ENCODE data around the gene TACC2. TPM values are rescaled to one million over a fixed set of nuclear protein-coding genes. Genes with fewer than 3 reads are reported as not detected.
"Not testable (repeated sequence)": the region's sequence is repeated elsewhere in the genome, so short reads cannot be mapped to it uniquely, and the experiment has no call there.

TACC2 gene
- total RNA-seq, 6 experiments from 2014 or later: 16.2 to 21.1 (median 18.8) TPM

DNA sequence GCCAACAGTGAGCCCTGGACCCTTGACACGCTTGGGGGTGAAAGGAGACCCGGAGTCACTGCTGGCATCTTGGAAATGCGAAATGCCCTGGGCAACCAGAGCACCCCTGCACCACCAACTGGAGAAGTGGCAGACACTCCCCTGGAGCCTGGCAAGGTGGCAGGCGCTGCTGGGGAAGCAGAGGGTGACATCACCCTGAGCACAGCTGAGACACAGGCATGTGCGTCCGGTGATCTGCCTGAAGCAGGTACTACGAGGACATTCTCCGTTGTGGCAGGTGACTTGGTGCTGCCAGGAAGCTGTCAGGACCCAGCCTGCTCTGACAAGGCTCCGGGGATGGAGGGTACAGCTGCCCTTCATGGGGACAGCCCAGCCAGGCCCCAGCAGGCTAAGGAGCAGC is 98.5 kb downstream of the TACC2 start:
- no peak for ATAC-seq
- H3K4me1 ChIP-seq: no peaks in the 10 kb centered on the region
- H3K9me3 ChIP-seq: no peaks in the 10 kb centered on the region
- peaks cover 0 to 3% (median 0%) of the 10 kb centered on the region in 4 donors for H3K36me3 ChIP-seq
- no peak overlapping the region for H3K27ac ChIP-seq
- intact Hi-C loops (cut with DNase I): no loop called here
- H3K4me3 ChIP-seq: no peak overlapping the region
- WGBS (ENCODE audit: insufficient coverage, low coverage, low lambda C conversion rate, missing lambda C conversion rate): no CpG with 5 or more reads among the region's 9 CpGs
- TF ChIP-seq, protein P1, sequence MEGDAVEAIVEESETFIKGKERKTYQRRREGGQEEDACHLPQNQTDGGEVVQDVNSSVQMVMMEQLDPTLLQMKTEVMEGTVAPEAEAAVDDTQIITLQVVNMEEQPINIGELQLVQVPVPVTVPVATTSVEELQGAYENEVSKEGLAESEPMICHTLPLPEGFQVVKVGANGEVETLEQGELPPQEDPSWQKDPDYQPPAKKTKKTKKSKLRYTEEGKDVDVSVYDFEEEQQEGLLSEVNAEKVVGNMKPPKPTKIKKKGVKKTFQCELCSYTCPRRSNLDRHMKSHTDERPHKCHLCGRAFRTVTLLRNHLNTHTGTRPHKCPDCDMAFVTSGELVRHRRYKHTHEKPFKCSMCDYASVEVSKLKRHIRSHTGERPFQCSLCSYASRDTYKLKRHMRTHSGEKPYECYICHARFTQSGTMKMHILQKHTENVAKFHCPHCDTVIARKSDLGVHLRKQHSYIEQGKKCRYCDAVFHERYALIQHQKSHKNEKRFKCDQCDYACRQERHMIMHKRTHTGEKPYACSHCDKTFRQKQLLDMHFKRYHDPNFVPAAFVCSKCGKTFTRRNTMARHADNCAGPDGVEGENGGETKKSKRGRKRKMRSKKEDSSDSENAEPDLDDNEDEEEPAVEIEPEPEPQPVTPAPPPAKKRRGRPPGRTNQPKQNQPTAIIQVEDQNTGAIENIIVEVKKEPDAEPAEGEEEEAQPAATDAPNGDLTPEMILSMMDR (IDR thresholded peaks at IDR 0.05): no peak
- no peak for TF ChIP-seq POLR2A (IDR thresholded peaks at IDR 0.05)
- DNase-seq: no peak
- no peaks in the 10 kb centered on the region for H3K27me3 ChIP-seq

DNA sequence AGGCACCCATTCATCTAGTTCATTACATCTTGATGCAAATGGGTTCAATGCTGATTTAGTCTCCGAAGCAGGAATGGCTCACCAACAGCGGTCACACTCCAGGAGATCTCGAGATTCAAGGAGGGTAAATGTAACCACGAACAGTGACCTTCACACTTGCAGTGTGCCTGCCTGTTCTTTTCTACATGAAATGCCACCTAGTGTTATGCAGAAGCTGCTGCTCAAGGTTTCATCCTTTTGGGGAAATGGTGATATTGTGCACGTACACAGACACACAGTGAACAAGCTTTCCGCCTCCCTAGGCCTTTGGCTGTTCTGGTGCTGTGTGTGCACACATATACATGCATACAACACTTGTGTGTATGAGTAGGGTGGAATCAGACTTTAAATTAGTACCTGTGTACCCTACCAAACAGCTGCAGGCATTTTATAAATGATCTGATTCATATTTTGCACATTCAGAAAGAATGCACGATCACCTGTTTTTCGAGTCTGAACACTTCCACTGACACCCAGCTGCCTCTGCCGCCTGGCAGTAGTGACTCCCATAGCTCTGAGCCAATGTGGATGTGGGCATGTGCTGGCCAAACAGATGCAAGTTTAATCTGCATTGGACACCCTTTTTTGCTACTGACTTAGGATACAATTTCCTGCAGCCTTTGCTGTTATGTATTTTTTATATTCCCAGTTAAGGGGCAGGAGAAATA is 100.5 kb downstream of the TACC2 start:
- H3K36me3 ChIP-seq: peaks cover 0 to 3% (median 0%) of the 10 kb centered on the region in 4 donors
- DNase-seq (no peak), ATAC-seq (no peak)
- no peak for TF ChIP-seq POLR2A (IDR thresholded peaks at IDR 0.05)
- TF ChIP-seq, protein P1 (IDR thresholded peaks at IDR 0.05): no peak
- H3K4me3 ChIP-seq: no peak overlapping the region
- intact Hi-C loops (cut with DNase I): no loop called here
- 71% methylated on average over 8 of the region's 9 CpGs for WGBS (ENCODE audit: insufficient coverage, low coverage, low lambda C conversion rate, missing lambda C conversion rate)
- H3K9me3 ChIP-seq: no peaks in the 10 kb centered on the region
- no peak overlapping the region for H3K27ac ChIP-seq
- no peaks in the 10 kb centered on the region for H3K4me1 ChIP-seq
- H3K27me3 ChIP-seq: no peaks in the 10 kb centered on the region

DNA sequence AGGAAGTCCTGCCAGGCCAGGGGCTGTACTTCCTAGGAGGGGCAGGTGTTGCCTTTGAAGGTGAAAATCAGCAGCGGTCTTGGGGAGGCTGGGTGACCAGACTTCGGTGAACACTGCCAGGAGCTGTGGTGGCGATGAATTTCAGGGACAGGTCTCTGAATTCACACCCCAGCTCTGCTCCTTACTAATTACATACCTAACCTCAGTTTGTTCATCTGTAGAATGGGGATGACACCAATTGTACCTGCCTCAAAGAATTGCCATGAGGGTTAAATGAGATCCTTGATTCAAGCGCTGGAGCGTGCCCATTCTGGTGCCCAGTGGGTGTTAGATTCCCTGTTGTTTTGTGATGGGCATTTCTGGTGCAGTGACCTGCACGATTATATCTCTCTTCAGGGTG is 102.8 kb downstream of the TACC2 start:
- ATAC-seq: no peak
- H3K27me3 ChIP-seq: no peaks in the 10 kb centered on the region
- no peaks in the 10 kb centered on the region for H3K4me1 ChIP-seq
- 82% methylated on average over 4 of the region's 6 CpGs for WGBS (ENCODE audit: insufficient coverage, low coverage, low lambda C conversion rate, missing lambda C conversion rate)
- H3K36me3 ChIP-seq: peaks cover 0 to 3% (median 0%) of the 10 kb centered on the region in 4 donors
- no peak for DNase-seq
- TF ChIP-seq, protein P1 (IDR thresholded peaks at IDR 0.05): no peak
- no peak for TF ChIP-seq POLR2A (IDR thresholded peaks at IDR 0.05)
- H3K9me3 ChIP-seq: no peaks in the 10 kb centered on the region
- H3K27ac ChIP-seq: no peak overlapping the region
- intact Hi-C loops (cut with DNase I): no loop called here
- H3K4me3 ChIP-seq: no peak overlapping the region

DNA sequence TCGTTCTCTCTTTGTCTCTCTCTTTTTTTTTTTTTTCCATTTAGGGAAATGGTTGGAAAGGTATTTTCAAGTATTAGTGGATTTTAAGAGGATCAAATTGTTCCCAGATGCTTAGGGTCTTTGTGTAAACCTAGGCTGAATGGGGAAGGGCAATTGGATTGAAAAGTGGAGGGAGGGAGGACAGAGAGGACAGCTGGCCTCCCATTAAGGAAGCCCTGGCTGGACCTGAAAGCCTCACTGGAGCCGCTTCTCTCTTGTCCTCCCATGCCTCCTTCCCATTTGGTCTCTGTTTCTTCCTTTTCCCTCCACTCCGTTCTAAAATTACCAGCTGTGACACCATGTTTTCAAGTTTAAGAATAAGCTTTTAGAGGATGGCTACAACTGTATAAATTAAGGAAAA is 104.1 kb downstream of the TACC2 start:
- peaks cover 0 to 3% (median 0%) of the 10 kb centered on the region in 4 donors for H3K36me3 ChIP-seq
- ATAC-seq (no peak), DNase-seq (no peak)
- WGBS (ENCODE audit: insufficient coverage, low coverage, low lambda C conversion rate, missing lambda C conversion rate): 82% methylated on average over 3 of the region's 3 CpGs
- H3K27ac ChIP-seq: no peak overlapping the region
- no peaks in the 10 kb centered on the region for H3K9me3 ChIP-seq
- H3K4me1 ChIP-seq: no peaks in the 10 kb centered on the region
- TF ChIP-seq, protein P1 (IDR thresholded peaks at IDR 0.05): no peak
- TF ChIP-seq POLR2A (IDR thresholded peaks at IDR 0.05): no peak
- no peak overlapping the region for H3K4me3 ChIP-seq
- no peaks in the 10 kb centered on the region for H3K27me3 ChIP-seq
- intact Hi-C loops (cut with DNase I): no loop called here

DNA sequence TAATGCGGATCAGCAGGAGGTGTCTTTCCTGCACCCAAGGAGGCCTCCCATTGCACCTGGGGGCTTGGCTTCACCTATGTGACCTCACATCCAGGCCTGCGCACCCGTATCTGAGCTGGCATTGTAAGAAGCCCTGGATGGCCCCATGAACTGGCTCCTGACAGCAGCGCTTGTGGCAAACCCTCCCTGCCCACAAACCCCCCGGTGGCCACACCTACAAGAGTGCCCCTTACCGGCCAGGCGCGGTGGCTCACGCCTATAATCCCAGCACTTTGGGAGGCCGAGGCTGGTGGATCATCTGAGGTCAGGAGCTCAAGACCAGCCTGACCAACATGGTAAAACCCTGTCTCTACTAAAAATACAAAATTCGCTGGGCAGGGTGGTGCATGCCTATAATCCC is 107.2 kb downstream of the TACC2 start:
- 67% methylated on average over 3 of the region's 11 CpGs for WGBS (ENCODE audit: insufficient coverage, low coverage, low lambda C conversion rate, missing lambda C conversion rate)
- H3K36me3 ChIP-seq; ATAC-seq; H3K27ac ChIP-seq; intact Hi-C loops (cut with DNase I); DNase-seq; H3K4me3 ChIP-seq; H3K27me3 ChIP-seq; H3K4me1 ChIP-seq; H3K9me3 ChIP-seq: not testable (repeated sequence)
